Superior temporal gyrus (tissue), 1 donor: Measurements from ENCODE around the gene TOB2.

ENCODE experiments used
- DNase-seq: peaks from one replicate; pipeline ENCODE4 v3.0.0-alpha.2; 2016; ENCODE audit errors: extremely low spot score

TOB2 gene

DNA sequence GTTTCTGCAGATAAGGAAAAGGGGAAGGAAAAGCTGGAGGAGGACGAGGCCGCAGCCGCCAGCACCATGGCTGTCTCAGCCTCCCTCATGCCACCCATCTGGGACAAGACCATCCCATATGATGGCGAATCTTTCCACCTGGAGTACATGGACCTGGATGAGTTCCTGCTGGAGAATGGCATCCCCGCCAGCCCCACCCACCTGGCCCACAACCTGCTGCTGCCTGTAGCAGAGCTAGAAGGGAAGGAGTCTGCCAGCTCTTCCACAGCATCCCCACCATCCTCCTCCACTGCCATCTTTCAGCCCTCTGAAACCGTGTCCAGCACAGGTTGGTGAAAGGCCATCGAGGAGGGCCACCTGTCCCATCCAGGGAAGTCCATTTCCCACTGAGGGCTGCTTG is 59.3 kb downstream of the TOB2 start:
- no peak for DNase-seq

DNA sequence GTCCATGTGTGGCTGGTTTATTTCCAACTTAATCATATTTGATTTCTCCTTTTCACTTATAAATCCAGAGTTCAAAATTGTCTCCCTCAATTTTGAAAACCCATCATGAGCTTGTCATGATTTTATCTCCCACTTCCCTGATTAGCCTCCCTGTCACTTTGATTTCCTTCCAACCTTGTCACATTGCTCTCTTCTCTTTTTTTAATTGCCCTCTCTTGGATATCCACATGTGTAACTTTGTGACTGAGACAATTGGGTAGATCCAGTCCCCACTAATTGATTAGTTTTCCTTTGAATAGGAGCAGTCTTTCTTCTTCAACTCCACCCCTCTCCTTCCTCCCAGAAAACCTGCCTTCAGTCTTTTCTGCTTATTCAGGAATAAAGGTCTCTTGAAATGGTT is 62.5 kb downstream of the TOB2 start:
- no peak for DNase-seq
